Gastrocnemius medialis (tissue), 4 donors: ENCODE results near the gene PNRC1. TPM values are rescaled to one million over a fixed set of nuclear protein-coding genes. Genes with fewer than 3 reads are reported as not detected.

Source experiments
- ATAC-seq, 2 donors: fragments of 150-250 bp; one replicate each; pipeline ENCODE4 v1.9.1; 2016
- DNase-seq, 2 donors: peaks; one replicate each; pipeline ENCODE4 v3.0.0-alpha.2; 2019
- H3K27ac ChIP-seq, 4 donors: fragments of 200-600 bp; sonication (generic); 1 replicate in 1 of 4; 2 replicates in 3 of 4; pipeline ENCODE4 v1.5.1; 2016 to 2018; ENCODE audit warnings: mild to moderate bottlenecking in 2 of 4, moderate library complexity in 1 of 4
- H3K27me3 ChIP-seq, 3 donors: fragments of 200-600 bp; sonication (generic) in 2 of 3; 1 replicate in 1 of 3; 2 replicates in 2 of 3; pipeline versions ENCODE4 v1.5.1 to v1.6.0; 2016 to 2019; ENCODE audit warnings: mild to moderate bottlenecking in 1 of 3, moderate library complexity in 1 of 3
- H3K36me3 ChIP-seq, 2 donors: fragments of 200-600 bp; sonication (generic) in 1 of 2; one replicate each; pipeline ENCODE4 v1.5.1; 2017 to 2018
- H3K4me1 ChIP-seq, 2 donors: fragments of 200-600 bp; sonication (generic) in 1 of 2; one replicate each; pipeline ENCODE4 v1.5.1; 2016 to 2017; ENCODE audit warnings: mild to moderate bottlenecking in 2 of 2
- H3K4me3 ChIP-seq, 4 donors: fragments of 200-600 bp; sonication (generic) in 3 of 4; 1 replicate in 1 of 4; 2 replicates in 3 of 4; pipeline ENCODE4 v1.5.1; 2016 to 2019; ENCODE audit warnings: mild to moderate bottlenecking in 2 of 4
- H3K9me3 ChIP-seq, 3 donors: fragments of 200-600 bp; sonication (generic) in 2 of 3; 1 replicate in 1 of 3; 2 replicates in 2 of 3; pipeline ENCODE4 v1.5.1; 2016 to 2019
- POLR2A ChIP-seq, 2 donors: fragments of 450-650 bp; IDR thresholded peaks; one replicate each; pipeline ENCODE4 v1.6.1; 2017; ENCODE audit warnings: antibody characterized with exemption in 2 of 2, mild to moderate bottlenecking in 2 of 2, moderate library complexity in 2 of 2
- in situ Hi-C, 4 donors: fragments of 200-750 bp; cut with MboI; loops; one replicate each; pipeline versions ENCODE4 v1.15.0 to v1.8.0; 2017; ENCODE audit warnings: low sequenced_read_pairs in 4 of 4
- intact Hi-C: fragments of 100-400 bp; cut with DNase I; formaldehyde crosslinking; loops from one replicate; pipeline ENCODE4 v1.15.1; 2023; ENCODE audit warnings: low total_unique reads
- total RNA-seq, 4 donors: library from RNA; depleted of rRNA; stranded (reverse); fragments of >200 nt; gene quantifications; one replicate each; pipeline versions ENCODE4 v1.1.0 to v1.2.3, GENCODE V29; 2016
- TF ChIP-seq, protein P1 (sequence below), 5 experiments: fragments of 450-650 bp in 3 of 5; fragments of 200-600 bp in 2 of 5; sonication (generic) in 2 of 5; IDR thresholded peaks in 4 of 5; conservative IDR thresholded peaks in 1 of 5; 1 replicate in 4 of 5; 2 replicates in 1 of 5; pipeline ENCODE4 v1.5.1; 2016 to 2019; ENCODE audit warnings: antibody characterized with exemption in 5 of 5, mild to moderate bottlenecking in 3 of 5, moderate library complexity in 3 of 5

Gene PNRC1
- total RNA-seq, 4 donors from 2014 or later, result 229 to 458 (median 311) TPM

DNA sequence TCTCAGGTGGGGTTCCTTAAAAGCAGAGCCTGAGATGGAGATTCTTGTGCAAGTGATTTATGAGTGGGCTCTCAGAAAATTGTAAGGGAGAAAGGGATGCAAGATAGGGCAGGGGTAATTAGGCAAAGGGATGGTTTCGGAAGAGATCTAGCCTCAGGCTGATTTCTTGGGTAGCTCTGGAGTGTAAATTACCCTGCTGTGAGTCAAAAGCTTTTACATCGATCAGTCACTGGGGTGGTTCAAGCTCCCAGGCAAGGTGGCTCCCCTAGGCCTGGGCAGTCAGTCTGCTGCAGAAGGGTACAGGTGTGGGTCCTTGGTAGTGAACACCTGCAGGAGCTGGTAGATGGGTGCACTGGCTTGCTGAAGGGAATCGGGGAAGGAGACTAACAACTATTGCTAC lies 54.2 kb downstream of the PNRC1 start:
- Histone ChIP-seq H3K27ac (no peak overlapping the region), H3K4me1 (peaks cover 7 to 16% of the 10 kb centered on the region in 2 donors), H3K36me3 (no peaks in the 10 kb centered on the region), H3K4me3 (no peak overlapping the region), H3K9me3 (no peaks in the 10 kb centered on the region), H3K27me3 (no peaks in the 10 kb centered on the region)
- intact Hi-C loops (no loop called here), in situ Hi-C loops (no loop called here)
- TF ChIP-seq, protein P1, sequence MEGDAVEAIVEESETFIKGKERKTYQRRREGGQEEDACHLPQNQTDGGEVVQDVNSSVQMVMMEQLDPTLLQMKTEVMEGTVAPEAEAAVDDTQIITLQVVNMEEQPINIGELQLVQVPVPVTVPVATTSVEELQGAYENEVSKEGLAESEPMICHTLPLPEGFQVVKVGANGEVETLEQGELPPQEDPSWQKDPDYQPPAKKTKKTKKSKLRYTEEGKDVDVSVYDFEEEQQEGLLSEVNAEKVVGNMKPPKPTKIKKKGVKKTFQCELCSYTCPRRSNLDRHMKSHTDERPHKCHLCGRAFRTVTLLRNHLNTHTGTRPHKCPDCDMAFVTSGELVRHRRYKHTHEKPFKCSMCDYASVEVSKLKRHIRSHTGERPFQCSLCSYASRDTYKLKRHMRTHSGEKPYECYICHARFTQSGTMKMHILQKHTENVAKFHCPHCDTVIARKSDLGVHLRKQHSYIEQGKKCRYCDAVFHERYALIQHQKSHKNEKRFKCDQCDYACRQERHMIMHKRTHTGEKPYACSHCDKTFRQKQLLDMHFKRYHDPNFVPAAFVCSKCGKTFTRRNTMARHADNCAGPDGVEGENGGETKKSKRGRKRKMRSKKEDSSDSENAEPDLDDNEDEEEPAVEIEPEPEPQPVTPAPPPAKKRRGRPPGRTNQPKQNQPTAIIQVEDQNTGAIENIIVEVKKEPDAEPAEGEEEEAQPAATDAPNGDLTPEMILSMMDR (IDR thresholded peaks at IDR 0.05 in 4 of 5, conservative IDR thresholded peaks at IDR 0.05 in 1 of 5), result no peak
- TF ChIP-seq POLR2A (IDR thresholded peaks at IDR 0.05), result no peak
- DNase-seq (no peak), ATAC-seq (no peak)

Other genes with a start within 250 kb of the PNRC1 start
- gene RNGTT, start 117.1 kb upstream of the PNRC1 start, total RNA-seq, result 10 to 100 TPM in 1 of 4 donors, 1 to 10 TPM in 3; 4.9 to 11.3 (median 8.2) TPM
- under 1 TPM in 2 of 4 donors, not detected in 2; 0.31 to 0.33 TPM for gene SRSF12, start 37.3 kb downstream of the PNRC1 start, total RNA-seq
- gene PM20D2, start 65.3 kb downstream of the PNRC1 start, total RNA-seq, result 10 to 100 TPM; 18.1 to 54.6 (median 26.3) TPM
- gene GABRR1, start 136.6 kb downstream of the PNRC1 start, total RNA-seq, result under 1 TPM in 2 of 4 donors, not detected in 2; 0.20 to 0.25 TPM
- under 1 TPM in 2 of 4 donors, not detected in 2; 0.24 to 0.71 TPM for gene GABRR2, start 234.5 kb downstream of the PNRC1 start, total RNA-seq